Activated naive CD8-positive, alpha-beta T cell treated with anti-CD3 and anti-CD28 coated beads, Interleukin-2, amount 50 U/mL, for 16 hours (primary cell): ENCODE results near the gene TBL3.

Source experiments
- DNase-seq: peaks from one replicate; pipeline ENCODE4 v3.0.0-alpha.2; 2020; ENCODE audit warnings: low read depth, low spot score

The TBL3 gene

GRCh38 chr16:1963806-1964505, 7.9 kb upstream of the TBL3 start:
- no peak for DNase-seq

DNA sequence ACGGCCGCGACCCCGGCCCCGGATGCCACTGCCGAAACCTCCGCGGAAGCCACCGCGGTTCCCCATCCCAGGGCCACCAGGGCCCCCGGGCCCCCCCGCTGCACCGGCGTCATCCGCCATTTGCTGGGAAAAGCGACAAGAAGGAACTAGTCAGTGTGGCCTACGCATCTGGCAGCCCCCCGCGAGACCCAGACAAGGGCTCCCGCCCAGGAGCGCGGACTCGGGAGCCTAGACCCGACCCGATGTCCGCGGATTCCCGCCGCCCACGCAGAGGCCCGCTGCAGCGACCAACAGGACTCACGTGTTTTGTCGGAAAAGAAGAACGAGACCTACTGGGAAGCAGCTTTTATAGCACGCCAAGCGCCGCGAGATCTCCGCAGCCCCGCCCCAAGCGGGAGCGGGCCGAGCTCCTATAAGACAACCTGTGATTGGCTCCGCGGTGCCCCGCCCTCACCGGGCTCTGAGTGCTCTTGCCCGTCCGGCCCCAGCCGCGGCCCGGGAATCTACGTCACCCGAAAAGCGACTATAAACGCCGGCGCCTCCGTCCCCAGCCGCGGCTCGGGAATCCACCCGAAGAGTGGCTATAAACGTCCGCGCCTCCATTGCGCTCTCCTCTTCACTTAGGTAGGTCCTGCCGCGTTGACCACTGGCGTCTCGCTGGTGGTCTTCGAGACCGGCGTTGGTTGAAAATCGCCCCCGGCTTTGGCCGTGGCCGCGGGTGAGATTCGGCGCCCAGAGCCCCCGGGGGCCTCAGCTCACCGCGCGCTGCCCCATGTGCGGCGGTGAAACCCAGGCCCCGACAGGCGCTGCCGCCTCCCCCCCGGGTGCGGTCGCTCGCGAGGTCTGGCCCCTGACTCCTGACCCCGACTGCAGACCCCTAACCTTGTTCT, 7.1 kb upstream of the TBL3 start, which contains the start of gene RPS2:
TSS of gene RPS2 (minus strand) at position 321 of the 890 bp plus-strand sequence. CDS start at position 120, 201 bp downstream.
- DNase-seq, result peak; percentile 99

GRCh38 chr16:1965396-1966001, 6.4 kb upstream of the TBL3 start:
- no peak for DNase-seq

- no peak for DNase-seq
Observed at GRCh38 chr16:1966460-1966859, 5.4 kb upstream of the TBL3 start, which contains the start of gene RNF151. RNF151 (plus strand) TSS chr16:1966856; CDS start chr16:1966882, 26 bp downstream.

- no peak for DNase-seq
Observed at GRCh38 chr16:1968146-1968953, 3.5 kb upstream of the TBL3 start.

DNA sequence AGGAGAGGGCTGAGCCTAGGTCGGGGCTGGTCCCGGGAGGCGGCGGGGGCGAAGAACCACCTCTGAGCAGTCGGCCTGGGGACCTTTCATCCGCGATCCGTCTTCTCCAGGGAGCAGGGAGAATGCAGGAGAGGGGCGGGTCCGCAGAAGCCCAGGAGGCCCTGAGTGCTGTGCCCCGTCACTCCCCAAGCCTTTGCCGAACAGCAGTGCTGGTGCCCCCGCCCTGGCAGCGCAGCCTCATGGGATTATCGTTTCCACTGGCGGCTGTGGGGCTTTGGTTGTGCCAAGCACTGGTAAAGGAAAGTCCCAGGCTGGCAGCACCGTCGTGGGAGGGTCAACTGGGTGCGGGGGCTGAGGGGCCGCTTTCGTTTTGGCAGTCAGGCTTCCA, 631 bp downstream of the TBL3 start:
- DNase-seq, result no peak

DNA sequence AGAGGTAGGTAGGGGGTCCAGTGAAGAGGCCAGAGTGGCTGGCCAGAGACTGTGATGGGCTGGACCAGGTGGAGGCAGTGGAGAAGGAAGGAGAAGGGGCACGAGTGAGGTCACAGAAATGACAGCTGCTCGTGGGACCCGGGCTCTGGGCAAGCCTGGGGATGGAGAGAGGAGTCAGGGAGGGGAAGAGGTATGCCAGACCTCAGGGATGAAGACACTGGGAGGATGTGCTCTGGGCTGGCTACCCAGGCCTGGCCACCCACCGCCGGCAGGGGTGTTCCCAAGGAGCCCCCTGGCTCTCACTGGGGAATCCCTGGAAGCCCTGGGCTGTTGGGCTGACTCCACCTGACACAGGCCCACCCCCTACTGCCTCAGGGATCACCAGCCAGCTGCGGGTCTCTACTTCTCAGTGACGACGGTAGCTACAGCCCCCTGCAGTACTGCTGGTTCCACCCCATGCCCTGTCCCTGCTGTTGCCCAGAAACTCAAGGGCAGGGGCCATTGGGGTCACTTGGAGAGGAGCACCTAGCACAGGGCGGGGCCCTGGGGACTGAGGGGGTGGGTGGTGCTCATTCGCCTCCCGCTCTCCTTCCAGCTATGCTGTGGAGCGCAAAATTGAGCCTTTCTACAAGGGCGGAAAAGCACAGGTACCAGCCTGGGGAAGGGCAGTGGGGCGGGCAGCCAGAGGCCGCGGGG, 1.8 kb downstream of the TBL3 start:
- DNase-seq, result no peak

DNA sequence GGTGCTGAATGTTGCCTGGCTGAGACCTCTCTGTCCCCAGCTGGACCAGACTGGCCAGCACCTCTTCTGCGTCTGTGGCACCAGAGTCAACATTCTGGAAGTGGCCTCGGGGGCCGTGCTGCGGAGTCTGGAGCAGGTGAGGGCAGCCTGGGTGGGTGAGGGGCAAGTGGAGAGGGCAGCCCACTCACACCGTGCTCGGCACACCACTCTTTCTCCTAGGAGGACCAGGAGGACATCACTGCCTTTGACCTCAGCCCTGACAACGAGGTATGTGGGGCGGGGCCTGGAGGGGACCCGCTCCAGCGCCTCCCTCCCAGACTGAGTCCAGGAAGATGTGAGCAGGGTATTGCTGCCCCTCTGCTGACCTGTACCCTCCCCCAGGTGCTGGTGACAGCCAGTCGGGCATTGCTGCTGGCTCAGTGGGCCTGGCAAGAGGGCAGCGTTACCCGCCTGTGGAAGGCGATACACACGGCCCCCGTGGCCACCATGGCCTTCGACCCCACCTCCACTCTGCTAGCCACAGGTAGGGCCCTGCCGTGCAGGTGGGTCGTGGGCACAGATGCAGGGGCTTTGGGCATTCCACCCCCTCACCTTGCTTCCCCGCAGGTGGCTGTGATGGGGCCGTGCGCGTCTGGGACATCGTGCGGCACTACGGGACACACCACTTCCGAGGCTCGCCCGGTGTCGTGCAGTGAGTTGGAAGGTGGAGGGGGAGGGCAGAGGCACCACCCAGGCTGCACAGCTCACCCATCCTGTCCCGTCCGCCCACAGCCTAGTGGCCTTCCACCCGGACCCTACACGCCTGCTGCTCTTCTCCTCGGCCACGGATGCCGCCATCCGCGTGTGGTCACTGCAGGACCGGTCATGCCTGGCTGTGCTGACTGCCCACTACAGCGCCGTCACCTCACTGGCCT, 2.6 kb downstream of the TBL3 start:
- DNase-seq, result no peak

DNA sequence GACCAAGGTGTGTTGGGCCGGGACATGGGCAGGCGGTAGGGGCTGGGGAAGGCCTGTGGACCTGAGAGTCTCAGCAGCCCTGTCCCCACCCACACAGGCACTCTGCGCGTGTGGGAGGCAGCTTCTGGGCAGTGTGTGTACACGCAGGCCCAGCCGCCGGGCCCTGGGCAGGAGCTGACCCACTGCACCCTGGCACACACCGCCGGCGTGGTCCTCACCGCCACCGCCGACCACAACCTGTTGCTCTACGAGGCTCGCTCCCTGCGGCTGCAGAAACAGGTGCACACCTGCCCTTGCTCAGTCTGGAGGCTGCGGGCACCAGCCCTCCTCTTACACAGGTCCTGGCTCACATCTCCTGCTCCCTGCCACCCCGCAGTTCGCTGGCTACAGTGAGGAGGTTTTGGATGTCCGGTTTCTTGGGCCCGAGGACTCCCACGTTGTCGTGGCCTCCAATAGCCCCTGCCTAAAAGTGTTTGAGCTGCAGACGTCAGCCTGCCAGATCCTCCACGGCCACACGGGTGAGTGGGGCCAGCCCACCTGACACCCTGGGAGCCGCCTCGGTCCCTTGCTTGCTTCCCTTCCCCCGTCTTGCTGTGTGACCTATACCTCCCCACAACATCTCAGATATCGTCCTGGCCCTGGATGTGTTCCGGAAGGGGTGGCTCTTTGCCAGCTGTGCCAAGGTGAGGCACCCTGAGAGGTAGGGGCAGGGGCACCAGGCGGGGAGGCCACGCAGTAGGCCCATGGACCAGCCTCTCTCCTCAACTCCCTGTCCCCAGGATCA, 3.8 kb downstream of the TBL3 start:
- no peak for DNase-seq

DNA sequence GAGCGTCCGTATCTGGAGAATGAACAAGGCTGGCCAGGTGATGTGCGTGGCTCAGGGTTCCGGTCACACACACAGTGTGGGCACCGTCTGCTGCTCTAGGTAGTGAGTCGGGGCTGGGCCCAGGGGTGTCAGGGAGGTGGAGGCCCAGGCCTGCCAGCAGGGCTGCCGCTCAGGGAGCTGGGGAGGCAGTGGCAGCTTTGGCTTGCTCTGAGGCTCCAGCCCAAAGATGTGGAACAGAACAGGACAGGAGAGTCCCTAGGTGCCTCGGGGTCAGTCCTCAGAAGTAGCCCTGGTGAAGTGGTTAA, 4.3 kb downstream of the TBL3 start:
- DNase-seq, result no peak

- no peak for DNase-seq
Observed at GRCh38 chr16:1976951-1977874, 5.4 kb downstream of the TBL3 start.

DNA sequence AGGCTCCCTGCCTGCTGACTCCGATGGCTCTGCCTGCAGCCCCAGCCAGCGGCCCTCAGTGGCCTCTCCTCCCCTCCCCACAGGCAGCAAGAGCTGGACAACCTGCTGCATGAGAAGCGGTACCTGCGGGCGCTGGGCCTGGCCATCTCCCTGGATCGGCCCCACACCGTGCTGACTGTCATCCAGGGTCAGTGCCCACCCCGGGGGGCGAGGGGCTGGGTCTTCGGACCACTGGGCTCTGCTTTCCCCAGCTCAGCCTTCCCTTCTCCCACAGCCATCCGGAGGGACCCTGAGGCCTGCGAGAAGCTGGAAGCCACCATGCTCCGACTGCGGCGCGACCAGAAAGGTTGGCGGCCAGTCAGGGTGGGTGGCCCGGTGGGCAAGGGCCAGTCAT, 6.0 kb downstream of the TBL3 start:
- no peak for DNase-seq

GRCh38 chr16:1978476-1979120, 6.7 kb downstream of the TBL3 start:
- DNase-seq, result no peak

DNA sequence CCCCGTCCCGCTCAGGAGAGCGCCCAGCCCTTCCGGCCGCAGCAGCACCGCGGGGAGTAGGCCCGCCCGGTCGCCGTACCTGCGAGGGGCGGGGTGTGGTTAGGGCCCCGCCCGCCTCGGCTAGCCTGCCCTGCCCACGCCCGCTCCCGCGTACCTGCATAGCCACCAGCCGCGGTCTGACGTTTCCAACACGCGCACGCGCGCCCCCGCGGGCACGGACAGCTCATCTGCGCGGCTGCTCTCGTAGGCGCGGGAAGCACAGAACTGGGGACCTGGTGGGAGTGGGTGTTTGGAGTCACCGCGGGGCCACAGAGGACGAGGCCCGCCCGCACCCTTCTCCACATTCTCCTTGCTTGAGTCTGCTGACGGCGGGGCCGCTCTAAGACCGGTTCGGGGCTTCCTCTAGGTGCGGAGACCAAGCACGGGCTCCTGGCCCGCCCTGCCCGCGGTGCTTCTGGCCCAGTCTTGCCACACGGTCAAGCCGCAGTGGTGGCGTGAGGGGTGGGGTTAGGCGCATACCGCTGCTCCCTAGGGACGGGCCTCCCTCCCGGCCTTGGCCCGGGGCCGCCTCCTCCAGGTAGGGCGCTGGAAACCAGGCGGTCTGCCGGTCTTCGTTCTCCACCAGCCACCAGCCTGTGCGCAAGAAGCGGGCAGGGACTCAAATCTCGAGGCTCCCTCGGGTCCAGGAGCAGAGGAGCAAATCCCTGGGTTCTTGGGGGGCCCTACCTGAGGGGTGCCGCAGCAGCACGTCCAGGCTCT, 7.6 kb downstream of the TBL3 start:
- no peak for DNase-seq

- no peak for DNase-seq
Observed at GRCh38 chr16:1980030-1980769, 8.3 kb downstream of the TBL3 start.

DNA sequence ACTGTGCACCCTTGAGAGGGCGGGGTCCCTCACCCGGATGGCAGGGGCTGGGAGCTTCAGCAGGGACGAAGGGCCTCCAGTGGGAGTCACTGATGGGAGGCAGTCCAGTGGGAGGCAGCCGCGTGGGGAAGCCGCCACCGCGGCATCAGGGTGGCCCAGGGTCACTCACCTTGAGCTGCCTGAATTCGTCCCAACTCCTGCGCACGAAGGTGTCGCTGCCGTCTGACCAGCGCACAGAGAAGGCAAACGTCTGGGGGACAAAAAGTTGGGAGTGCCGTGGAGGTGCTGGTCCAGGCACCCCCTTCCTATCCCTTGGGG, 8.9 kb downstream of the TBL3 start:
- no peak for DNase-seq
